MM.1S (cell line): ENCODE measurements around the gene ESD.

Experiments
- DNase-seq: peaks from one replicate; pipeline ENCODE4 v3.0.0-alpha.2; 2015
- H2AFZ ChIP-seq: fragments of 300-600 bp; sonication (generic); 2 replicates; pipeline ENCODE4 v1.6.0; 2016; ENCODE audit warnings: antibody characterized with exemption, low read length
- H3F3A ChIP-seq: fragments of 300-600 bp; sonication (generic); 2 replicates; pipeline ENCODE4 v1.6.1; 2016; ENCODE audit warnings: mild to moderate bottlenecking, antibody characterized with exemption, low read length, moderate library complexity, mixed read lengths; ENCODE audit not compliant: insufficient read depth
- H3K27ac ChIP-seq: fragments of 300-600 bp; sonication (generic); 2 replicates; pipeline ENCODE4 v1.5.1; 2016; ENCODE audit warnings: mild to moderate bottlenecking, low read length
- H3K27me3 ChIP-seq: fragments of 300-600 bp; sonication (generic); replicated peaks from 2 replicates; pipeline ENCODE4 v1.6.0; 2016; ENCODE audit warnings: low read length; ENCODE audit not compliant: insufficient read depth
- H3K36me3 ChIP-seq: fragments of 300-600 bp; sonication (generic); replicated peaks from 2 replicates; pipeline ENCODE4 v1.6.1; 2016; ENCODE audit warnings: mild to moderate bottlenecking, low read length, mixed read lengths; ENCODE audit not compliant: insufficient read depth
- H3K4me1 ChIP-seq: fragments of 300-600 bp; sonication (generic); 2 replicates; pipeline ENCODE4 v1.6.1; 2016; ENCODE audit warnings: low read length, mixed read lengths
- H3K4me2 ChIP-seq: fragments of 300-600 bp; sonication (generic); 2 replicates; pipeline ENCODE4 v1.6.0; 2016; ENCODE audit warnings: low read depth, low read length
- H3K4me3 ChIP-seq: fragments of 300-600 bp; sonication (generic); 2 replicates; pipeline ENCODE4 v1.5.1; 2016; ENCODE audit warnings: low read length, mixed read lengths
- H3K79me2 ChIP-seq: fragments of 300-600 bp; sonication (generic); 2 replicates; pipeline ENCODE4 v1.6.1; 2016; ENCODE audit warnings: mixed run types, low read length, mixed read lengths
- H3K9ac ChIP-seq: fragments of 300-600 bp; sonication (generic); 2 replicates; pipeline ENCODE4 v1.6.1; 2016; ENCODE audit warnings: low read length, mixed read lengths
- H3K9me2 ChIP-seq: fragments of 300-600 bp; sonication (generic); replicated peaks from 2 replicates; pipeline ENCODE4 v1.6.1; 2016; ENCODE audit warnings: mild to moderate bottlenecking, low read length, mixed read lengths; ENCODE audit not compliant: insufficient read depth
- H3K9me3 ChIP-seq: fragments of 300-600 bp; sonication (generic); replicated peaks from 2 replicates; pipeline ENCODE4 v1.6.1; 2016; ENCODE audit warnings: mild to moderate bottlenecking, low read length, mixed read lengths; ENCODE audit not compliant: insufficient read depth
- H4K20me1 ChIP-seq: fragments of 300-600 bp; sonication (generic); 2 replicates; pipeline ENCODE4 v1.6.1; 2016; ENCODE audit warnings: mild to moderate bottlenecking, low read length, moderate library complexity, mixed read lengths; ENCODE audit not compliant: insufficient read depth
- EZH2 ChIP-seq: fragments of 300-600 bp; sonication (generic); optimal IDR thresholded peaks from 2 replicates; pipeline ENCODE3; 2017; ENCODE audit warnings: low read depth, mild to moderate bottlenecking, antibody characterized with exemption, low read length, mixed read lengths
- EZH2phosphoT487 ChIP-seq: fragments of 300-600 bp; sonication (generic); IDR thresholded peaks from 2 replicates; pipeline ENCODE4 v1.6.1; 2018; ENCODE audit warnings: antibody characterized with exemption, low read length
- TF ChIP-seq, protein P1 (sequence below): fragments of 300-600 bp; sonication (generic); IDR thresholded peaks from 2 replicates; pipeline ENCODE4 v1.5.1; 2016; ENCODE audit warnings: antibody characterized with exemption, low read length, mixed read lengths

The ESD gene

DNA sequence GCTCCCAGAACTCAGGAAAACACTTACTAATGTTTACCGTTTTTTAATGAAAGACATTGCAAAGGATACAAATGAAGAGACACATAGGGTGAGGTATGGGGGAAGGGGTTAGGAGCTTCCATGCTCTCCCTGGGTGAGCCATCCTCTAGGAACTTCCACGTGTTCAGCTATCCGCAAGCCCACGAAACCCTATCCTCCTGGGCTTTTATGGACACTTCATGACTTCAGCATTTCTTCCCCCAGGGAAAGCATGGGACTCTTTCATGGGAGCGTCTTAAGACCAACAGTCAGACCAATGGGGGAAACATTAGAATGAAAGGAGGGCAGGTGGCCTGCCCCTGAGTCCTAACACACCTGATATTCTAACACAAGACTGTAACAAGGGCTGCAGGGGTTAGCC is 6.6 kb upstream of the ESD start:
- Histone ChIP-seq H3K27ac (no peak overlapping the region), H3K9me3 (no peaks in the 10 kb centered on the region), H3K27me3 (no peaks in the 10 kb centered on the region), H3F3A (no peaks in the 10 kb centered on the region), H3K4me3 (no peak overlapping the region), H3K36me3 (no peaks in the 10 kb centered on the region), H3K79me2 (no peaks in the 10 kb centered on the region), H3K9me2 (no peaks in the 10 kb centered on the region), H4K20me1 (no peaks in the 10 kb centered on the region), H3K4me1 (no peaks in the 10 kb centered on the region), H3K4me2 (no peak overlapping the region), H2AFZ (no peak overlapping the region), H3K9ac (no peak overlapping the region)
- TF ChIP-seq, protein P1, sequence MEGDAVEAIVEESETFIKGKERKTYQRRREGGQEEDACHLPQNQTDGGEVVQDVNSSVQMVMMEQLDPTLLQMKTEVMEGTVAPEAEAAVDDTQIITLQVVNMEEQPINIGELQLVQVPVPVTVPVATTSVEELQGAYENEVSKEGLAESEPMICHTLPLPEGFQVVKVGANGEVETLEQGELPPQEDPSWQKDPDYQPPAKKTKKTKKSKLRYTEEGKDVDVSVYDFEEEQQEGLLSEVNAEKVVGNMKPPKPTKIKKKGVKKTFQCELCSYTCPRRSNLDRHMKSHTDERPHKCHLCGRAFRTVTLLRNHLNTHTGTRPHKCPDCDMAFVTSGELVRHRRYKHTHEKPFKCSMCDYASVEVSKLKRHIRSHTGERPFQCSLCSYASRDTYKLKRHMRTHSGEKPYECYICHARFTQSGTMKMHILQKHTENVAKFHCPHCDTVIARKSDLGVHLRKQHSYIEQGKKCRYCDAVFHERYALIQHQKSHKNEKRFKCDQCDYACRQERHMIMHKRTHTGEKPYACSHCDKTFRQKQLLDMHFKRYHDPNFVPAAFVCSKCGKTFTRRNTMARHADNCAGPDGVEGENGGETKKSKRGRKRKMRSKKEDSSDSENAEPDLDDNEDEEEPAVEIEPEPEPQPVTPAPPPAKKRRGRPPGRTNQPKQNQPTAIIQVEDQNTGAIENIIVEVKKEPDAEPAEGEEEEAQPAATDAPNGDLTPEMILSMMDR: no peak
- DNase-seq: no peak

DNA sequence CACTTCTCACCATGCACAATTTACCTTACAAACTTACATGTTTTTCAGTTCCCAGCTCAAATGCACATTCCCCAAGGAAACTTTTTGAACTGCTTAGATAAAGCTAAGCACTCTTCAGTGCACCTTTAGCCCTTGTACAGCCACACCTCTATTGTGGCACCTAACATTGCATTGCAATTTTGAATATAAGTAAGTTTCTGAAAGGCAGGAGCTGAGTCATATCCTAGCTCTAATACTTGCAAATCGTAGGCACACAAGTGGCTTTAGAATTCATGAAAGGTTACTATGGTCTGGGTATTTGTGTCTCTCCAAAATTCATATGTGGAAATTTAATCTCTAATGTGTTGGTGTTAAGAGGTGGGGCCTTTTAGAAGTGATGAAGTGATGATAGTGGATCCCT is 4.9 kb upstream of the ESD start:
- TF ChIP-seq EZH2phosphoT487: no peak
- TF ChIP-seq EZH2: no peak
- TF ChIP-seq, protein P1: no peak
- Histone ChIP-seq H3K4me2 (no peak overlapping the region), H3K27me3 (no peaks in the 10 kb centered on the region), H3K9me3 (no peaks in the 10 kb centered on the region), H3K27ac (no peak overlapping the region), H3K9ac (no peak overlapping the region), H2AFZ (no peak overlapping the region), H3K9me2 (no peaks in the 10 kb centered on the region), H3F3A (no peaks in the 10 kb centered on the region), H3K79me2 (no peaks in the 10 kb centered on the region), H3K4me1 (no peaks in the 10 kb centered on the region), H3K4me3 (no peak overlapping the region), H4K20me1 (no peaks in the 10 kb centered on the region), H3K36me3 (no peaks in the 10 kb centered on the region)
- no peak for DNase-seq

DNA sequence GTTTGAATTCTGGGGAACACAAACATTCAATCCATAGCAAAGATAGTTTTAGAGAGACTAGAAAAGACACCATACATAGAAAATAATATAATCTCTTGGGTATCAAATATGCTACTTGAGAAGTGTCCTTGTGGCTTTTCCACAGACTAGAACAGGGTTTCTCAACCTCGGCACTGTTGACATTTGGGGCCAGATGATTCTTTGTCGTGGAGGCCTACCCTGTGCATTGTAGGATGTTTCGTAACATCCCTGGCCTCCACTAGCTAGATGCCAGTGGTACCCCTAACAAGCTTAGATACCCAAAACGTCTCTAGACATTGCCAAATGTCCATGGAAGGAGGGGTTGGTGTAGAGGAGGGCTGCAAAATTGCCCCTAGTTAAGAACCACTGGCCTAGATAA is 2.2 kb upstream of the ESD start:
- Histone ChIP-seq H3K9me2 (no peaks in the 10 kb centered on the region), H3K79me2 (no peaks in the 10 kb centered on the region), H3F3A (no peaks in the 10 kb centered on the region), H3K36me3 (no peaks in the 10 kb centered on the region), H3K4me3 (no peak overlapping the region), H4K20me1 (no peaks in the 10 kb centered on the region), H3K4me1 (no peaks in the 10 kb centered on the region), H3K4me2 (no peak overlapping the region), H2AFZ (no peak overlapping the region), H3K27ac (no peak overlapping the region), H3K9ac (no peak overlapping the region), H3K27me3 (no peaks in the 10 kb centered on the region), H3K9me3 (no peaks in the 10 kb centered on the region)
- DNase-seq: no peak
- no peak for TF ChIP-seq EZH2phosphoT487

GRCh38 chr13:46797501-46798237 is 708 bp upstream of the ESD start:
- Histone ChIP-seq H2AFZ (peak overlapping the region; percentile 89), H3K4me1 (no peaks in the 10 kb centered on the region), H3F3A (no peaks in the 10 kb centered on the region), H3K9me3 (no peaks in the 10 kb centered on the region), H3K27me3 (no peaks in the 10 kb centered on the region), H3K27ac (no peak overlapping the region), H3K9ac (no peak overlapping the region), H3K9me2 (no peaks in the 10 kb centered on the region), H3K79me2 (no peaks in the 10 kb centered on the region), H3K4me3 (peak overlapping the region; percentile 81), H3K4me2 (peak overlapping the region; percentile 79; the same call in 1 of the 2 replicates), H3K36me3 (no peaks in the 10 kb centered on the region), H4K20me1 (no peaks in the 10 kb centered on the region)
- DNase-seq: no peak
- TF ChIP-seq EZH2 (no peak), EZH2phosphoT487 (no peak)
- TF ChIP-seq, protein P1: no peak
